ENCODE results near the gene MAST4. TPM values are rescaled to one million over a fixed set of nuclear protein-coding genes. Genes with fewer than 3 reads are reported as not detected.

The MAST4 gene
- polyA plus RNA-seq, 2 of the 4 experiments (the other 2 are of a cell fraction): 1.2 to 5.8 TPM

- CTCF ChIA-PET: interaction anchor here (1.0 to 5.4 kb wide), 8 partner anchors 11 to 178 kb away, joined by 3 to 29 read pairs (median 3); no protein-coding TSS in a partner anchor
- Histone ChIP-seq H3K4me2 (no peak overlapping the region), H3K9me3 (no peaks in the 10 kb centered on the region), H3K4me3 (no peak overlapping the region), H3K27ac (no peak overlapping the region), H3K4me1 (peaks cover 24% of the 10 kb centered on the region)
- POLR2A ChIA-PET: no interaction called here
- TF ChIP-seq ELK1 (IDR thresholded peaks at IDR 0.05; ENCODE audit: low read depth, low read length) (no peak), NR3C1 (IDR thresholded peaks at IDR 0.05) (no peak), HEYL (CRISPR knock-in tag; IDR thresholded peaks at IDR 0.05) (no peak), TP53 (CRISPR knock-in tag; IDR thresholded peaks at IDR 0.05) (no peak), CHD4 (IDR thresholded peaks at IDR 0.05; ENCODE audit: borderline replicate concordance) (no peak), CBX2 (IDR thresholded peaks at IDR 0.05; ENCODE audit: borderline replicate concordance, low read depth) (no peak), SMC3 (IDR thresholded peaks at IDR 0.05) (no peak), POLR2AphosphoS2 (conservative IDR thresholded peaks at IDR 0.05; ENCODE audit: low read length) (no peak), HDAC2 (IDR thresholded peaks at IDR 0.05) (no peak), CEBPB (IDR thresholded peaks at IDR 0.05) (no peak), FOSB (CRISPR knock-in tag; IDR thresholded peaks at IDR 0.05) (no peak)
- ATAC-seq: no peak
- WGBS (ENCODE audit: missing lambda C conversion rate): 94% methylated on average over 2 of the region's 2 CpGs
- DNase-seq (ENCODE audit: low read depth in 1 of 2, low spot score in 1 of 2): no peak
- FAIRE-seq: no peak
Measured at GRCh38 chr5:66986009-66986408, 389.8 kb downstream of the MAST4 start.

DNA sequence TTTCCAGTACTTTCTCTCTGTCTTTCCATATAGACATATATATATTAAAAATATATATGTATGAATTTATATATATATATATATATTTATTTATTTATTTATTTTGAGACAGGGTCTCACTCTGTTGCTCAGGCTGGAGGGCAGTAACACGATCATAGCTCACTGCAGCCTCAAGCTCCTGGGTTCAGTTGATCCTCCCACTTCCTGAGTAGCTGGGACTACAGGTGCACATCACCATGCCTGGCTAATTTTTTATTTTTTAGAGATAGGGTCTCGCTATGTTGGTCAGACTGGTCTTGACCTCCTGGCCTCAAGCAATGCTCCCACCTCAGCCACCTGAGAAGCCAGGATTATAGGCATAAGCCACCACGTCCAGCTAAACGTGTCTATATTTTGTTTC lies 390.3 kb downstream of the MAST4 start:
- ATAC-seq (no peak), DNase-seq (ENCODE audit: low read depth in 1 of 2, low spot score in 1 of 2) (no peak), FAIRE-seq (no peak)
- H3K4me3 ChIP-seq: no peak overlapping the region
- peaks cover 25% of the 10 kb centered on the region for H3K4me1 ChIP-seq
- H3K27ac ChIP-seq: no peak overlapping the region
- no peak for TF ChIP-seq HES2 (IDR thresholded peaks at IDR 0.05)
- TF ChIP-seq EHF (CRISPR knock-in tag; IDR thresholded peaks at IDR 0.05): no peak
- TF ChIP-seq NPAS2 (CRISPR knock-in tag; IDR thresholded peaks at IDR 0.05; ENCODE audit: borderline replicate concordance): no peak
- TF ChIP-seq EHMT2 (IDR thresholded peaks at IDR 0.05; ENCODE audit: low read depth): no peak
- TF ChIP-seq PHF8 (IDR thresholded peaks at IDR 0.05; ENCODE audit: borderline replicate concordance, low read depth): no peak
- no peak for TF ChIP-seq TFCP2L1 (CRISPR knock-in tag; IDR thresholded peaks at IDR 0.05)
- no peak for TF ChIP-seq KDM1A (IDR thresholded peaks at IDR 0.05; ENCODE audit: low read depth)
- TF ChIP-seq CEBPB (IDR thresholded peaks at IDR 0.05): no peak
- TF ChIP-seq HEYL (CRISPR knock-in tag; IDR thresholded peaks at IDR 0.05): no peak
- no peak for TF ChIP-seq CBX2 (IDR thresholded peaks at IDR 0.05; ENCODE audit: borderline replicate concordance, low read depth)
- no peak for TF ChIP-seq RARB (CRISPR knock-in tag; IDR thresholded peaks at IDR 0.05)
- TF ChIP-seq JUN (IDR thresholded peaks at IDR 0.05): no peak
- TF ChIP-seq POLR2AphosphoS2 (conservative IDR thresholded peaks at IDR 0.05; ENCODE audit: low read length): no peak
- TF ChIP-seq, protein P1, sequence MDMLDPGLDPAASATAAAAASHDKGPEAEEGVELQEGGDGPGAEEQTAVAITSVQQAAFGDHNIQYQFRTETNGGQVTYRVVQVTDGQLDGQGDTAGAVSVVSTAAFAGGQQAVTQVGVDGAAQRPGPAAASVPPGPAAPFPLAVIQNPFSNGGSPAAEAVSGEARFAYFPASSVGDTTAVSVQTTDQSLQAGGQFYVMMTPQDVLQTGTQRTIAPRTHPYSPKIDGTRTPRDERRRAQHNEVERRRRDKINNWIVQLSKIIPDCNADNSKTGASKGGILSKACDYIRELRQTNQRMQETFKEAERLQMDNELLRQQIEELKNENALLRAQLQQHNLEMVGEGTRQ (IDR thresholded peaks at IDR 0.05): no peak
- TF ChIP-seq, protein P2, sequence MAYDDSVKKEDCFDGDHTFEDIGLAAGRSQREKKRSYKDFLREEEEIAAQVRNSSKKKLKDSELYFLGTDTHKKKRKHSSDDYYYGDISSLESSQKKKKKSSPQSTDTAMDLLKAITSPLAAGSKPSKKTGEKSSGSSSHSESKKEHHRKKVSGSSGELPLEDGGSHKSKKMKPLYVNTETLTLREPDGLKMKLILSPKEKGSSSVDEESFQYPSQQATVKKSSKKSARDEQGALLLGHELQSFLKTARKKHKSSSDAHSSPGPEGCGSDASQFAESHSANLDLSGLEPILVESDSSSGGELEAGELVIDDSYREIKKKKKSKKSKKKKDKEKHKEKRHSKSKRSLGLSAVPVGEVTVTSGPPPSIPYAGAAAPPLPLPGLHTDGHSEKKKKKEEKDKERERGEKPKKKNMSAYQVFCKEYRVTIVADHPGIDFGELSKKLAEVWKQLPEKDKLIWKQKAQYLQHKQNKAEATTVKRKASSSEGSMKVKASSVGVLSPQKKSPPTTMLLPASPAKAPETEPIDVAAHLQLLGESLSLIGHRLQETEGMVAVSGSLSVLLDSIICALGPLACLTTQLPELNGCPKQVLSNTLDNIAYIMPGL (CRISPR knock-in tag; IDR thresholded peaks at IDR 0.05; ENCODE audit: borderline replicate concordance): no peak
- TF ChIP-seq ESRRA (IDR thresholded peaks at IDR 0.05; ENCODE audit: borderline replicate concordance, low read length): no peak
- TF ChIP-seq CHD4 (IDR thresholded peaks at IDR 0.05; ENCODE audit: borderline replicate concordance): no peak
- TF ChIP-seq HDAC2 (IDR thresholded peaks at IDR 0.05): no peak
- TF ChIP-seq SREBF2 (IDR thresholded peaks at IDR 0.05): no peak
- H3K4me2 ChIP-seq: no peak overlapping the region
- ChIA-PET POLR2A (no interaction called here), CTCF (interaction anchor here (1.0 to 5.4 kb wide), 9 partner anchors 8 to 173 kb away, joined by 3 to 34 read pairs (median 5); no protein-coding TSS in a partner anchor)
- no peaks in the 10 kb centered on the region for H3K9me3 ChIP-seq
- 79% methylated on average over 4 of the region's 4 CpGs for WGBS (ENCODE audit: missing lambda C conversion rate)

Measured in A549 (cell line).